HG03103 (cell line): ENCODE results near the gene CD74.

Experiments used
- ATAC-seq: cut with Tn5 transposase; IDR thresholded peaks from one replicate; pipeline ENCODE4 v1.9.1; 2021; ENCODE audit warnings: low read depth; ENCODE audit not compliant: unreplicated experiment

CD74 gene

GRCh38 chr5:150398722-150399523 is 13.8 kb downstream of the CD74 start:
- ATAC-seq = peak; percentile 56

- ATAC-seq = no peak
These were observed 14.7 kb downstream of the CD74 start for GRCh38 chr5:150397782-150398721.

- ATAC-seq = no peak
These were observed 15.4 kb downstream of the CD74 start for GRCh38 chr5:150397146-150397781.

- no peak for ATAC-seq
These were observed 16.4 kb downstream of the CD74 start for GRCh38 chr5:150396267-150396666.

GRCh38 chr5:150395688-150395975 is 17.1 kb downstream of the CD74 start:
- ATAC-seq = no peak

- no peak for ATAC-seq
These were observed 17.6 kb downstream of the CD74 start for GRCh38 chr5:150394912-150395687.

- ATAC-seq = no peak
These were observed 18.6 kb downstream of the CD74 start for GRCh38 chr5:150394131-150394530.

GRCh38 chr5:150393096-150393645 is 19.5 kb downstream of the CD74 start:
- no peak for ATAC-seq

GRCh38 chr5:150392680-150393079 is 20.0 kb downstream of the CD74 start:
- no peak for ATAC-seq

- no peak for ATAC-seq
These were observed 20.7 kb downstream of the CD74 start for GRCh38 chr5:150391986-150392385.

- ATAC-seq = no peak
These were observed 21.5 kb downstream of the CD74 start for GRCh38 chr5:150391064-150391834.

- no peak for ATAC-seq
These were observed 23.0 kb downstream of the CD74 start for GRCh38 chr5:150389531-150390266.

GRCh38 chr5:150386024-150386855 is 26.5 kb downstream of the CD74 start:
- ATAC-seq = no peak

GRCh38 chr5:150384701-150385100 is 28.0 kb downstream of the CD74 start:
- no peak for ATAC-seq

- no peak for ATAC-seq
These were observed 34.6 kb downstream of the CD74 start for GRCh38 chr5:150377964-150378694.

GRCh38 chr5:150376799-150377771 is 35.6 kb downstream of the CD74 start:
- ATAC-seq = no peak
